ENCODE results near the gene PES1. TPM values are rescaled to one million over a fixed set of nuclear protein-coding genes. Genes with fewer than 3 reads are reported as not detected.
"Not testable (repeated sequence)": the region's sequence is repeated elsewhere in the genome, so short reads cannot be mapped to it uniquely, and the experiment has no call there.

PES1 gene
- total RNA-seq, 4 donors from 2014 or later: 45.3 to 67.0 (median 58.4) TPM

DNA sequence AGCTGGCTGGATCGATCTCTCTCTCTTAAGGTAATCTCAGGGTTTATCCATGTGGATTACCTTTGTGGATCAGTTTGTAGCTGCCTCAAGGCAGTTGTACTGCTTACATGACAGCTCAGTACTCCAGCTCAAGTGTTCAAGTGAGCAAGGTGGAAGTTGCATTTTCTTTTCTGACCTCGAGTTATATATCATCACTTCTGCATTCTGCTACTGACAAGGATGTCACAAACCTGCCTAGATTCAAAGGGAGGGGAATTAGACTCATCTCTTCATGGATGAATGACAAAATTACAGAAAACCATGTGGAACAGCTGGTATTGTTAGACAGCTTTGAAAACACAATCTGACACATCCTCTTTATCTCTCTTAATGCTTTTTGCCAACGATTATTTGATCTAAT lies 9.2 kb upstream of the PES1 start:
- Histone ChIP-seq H3K36me3 (no peaks in the 10 kb centered on the region), H3K27me3 (no peaks in the 10 kb centered on the region), H3K9me3 (no peaks in the 10 kb centered on the region), H3K27ac (no peak overlapping the region), H3K4me1 (peaks cover 0 to 8% (median 4%) of the 10 kb centered on the region in 3 donors), H3K4me3 (no peak overlapping the region)
- WGBS, 2 donors: 37 to 51% methylated on average over 3 of the region's 3 CpGs
- DNase-seq: no peak
- intact Hi-C loops (cut with DNase I): no loop called here
- TF ChIP-seq POLR2A (IDR thresholded peaks at IDR 0.05): no peak
- TF ChIP-seq, protein P1, sequence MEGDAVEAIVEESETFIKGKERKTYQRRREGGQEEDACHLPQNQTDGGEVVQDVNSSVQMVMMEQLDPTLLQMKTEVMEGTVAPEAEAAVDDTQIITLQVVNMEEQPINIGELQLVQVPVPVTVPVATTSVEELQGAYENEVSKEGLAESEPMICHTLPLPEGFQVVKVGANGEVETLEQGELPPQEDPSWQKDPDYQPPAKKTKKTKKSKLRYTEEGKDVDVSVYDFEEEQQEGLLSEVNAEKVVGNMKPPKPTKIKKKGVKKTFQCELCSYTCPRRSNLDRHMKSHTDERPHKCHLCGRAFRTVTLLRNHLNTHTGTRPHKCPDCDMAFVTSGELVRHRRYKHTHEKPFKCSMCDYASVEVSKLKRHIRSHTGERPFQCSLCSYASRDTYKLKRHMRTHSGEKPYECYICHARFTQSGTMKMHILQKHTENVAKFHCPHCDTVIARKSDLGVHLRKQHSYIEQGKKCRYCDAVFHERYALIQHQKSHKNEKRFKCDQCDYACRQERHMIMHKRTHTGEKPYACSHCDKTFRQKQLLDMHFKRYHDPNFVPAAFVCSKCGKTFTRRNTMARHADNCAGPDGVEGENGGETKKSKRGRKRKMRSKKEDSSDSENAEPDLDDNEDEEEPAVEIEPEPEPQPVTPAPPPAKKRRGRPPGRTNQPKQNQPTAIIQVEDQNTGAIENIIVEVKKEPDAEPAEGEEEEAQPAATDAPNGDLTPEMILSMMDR (IDR thresholded peaks at IDR 0.05): no peak

GRCh38 chr22:30598986-30599385 lies 7.3 kb upstream of the PES1 start:
- TF ChIP-seq, protein P1 (IDR thresholded peaks at IDR 0.05): no peak
- no peak for TF ChIP-seq POLR2A (IDR thresholded peaks at IDR 0.05)
- WGBS, 2 donors: 81 to 84% methylated on average over 3 of the region's 3 CpGs

DNA sequence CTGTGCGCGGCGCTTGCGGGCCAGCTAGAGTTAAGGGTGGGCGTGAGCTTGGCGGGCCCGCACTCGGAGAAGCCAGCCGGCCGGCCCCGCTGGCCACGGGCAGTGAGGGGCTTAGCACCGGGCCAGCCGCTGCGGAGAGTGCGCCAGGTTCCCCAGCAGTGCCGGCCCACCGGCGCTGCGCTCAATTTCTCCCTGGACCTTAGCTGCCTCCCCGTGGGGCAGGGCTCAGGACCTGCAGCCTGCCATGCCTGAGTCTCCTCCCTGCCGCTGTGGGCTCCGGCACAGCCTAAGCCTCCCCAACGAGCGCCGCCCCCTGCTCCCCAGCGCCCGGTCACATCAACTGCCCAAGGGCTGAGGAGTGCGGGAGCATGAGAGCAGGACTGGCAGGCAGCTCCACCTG lies 5.2 kb upstream of the PES1 start:
- TF ChIP-seq, protein P1 (IDR thresholded peaks at IDR 0.05): no peak
- intact Hi-C loops (cut with DNase I): no loop called here
- Histone ChIP-seq H3K27ac (no peak overlapping the region), H3K4me1 (peaks cover 0 to 7% (median 5%) of the 10 kb centered on the region in 3 donors), H3K9me3 (no peaks in the 10 kb centered on the region), H3K4me3 (no peak overlapping the region), H3K27me3 (peaks cover 0 to 7% (median 0%) of the 10 kb centered on the region in 4 donors), H3K36me3 (no peaks in the 10 kb centered on the region)
- no peak for DNase-seq
- 90% methylated on average over 7 of the region's 29 CpGs; no CpG with 5 or more reads in 1 of the 2 donors for WGBS, 2 donors

More at GRCh38 chr22:30598986-30599385, 7.3 kb upstream of the PES1 start:
- intact Hi-C loops (cut with DNase I): no loop called here
- H3K9me3 ChIP-seq: no peaks in the 10 kb centered on the region
- H3K4me3 ChIP-seq: no peak overlapping the region
- H3K27ac ChIP-seq: no peak overlapping the region
- no peaks in the 10 kb centered on the region for H3K4me1 ChIP-seq
- DNase-seq: no peak
- H3K36me3 ChIP-seq: no peaks in the 10 kb centered on the region
- no peaks in the 10 kb centered on the region for H3K27me3 ChIP-seq

DNA sequence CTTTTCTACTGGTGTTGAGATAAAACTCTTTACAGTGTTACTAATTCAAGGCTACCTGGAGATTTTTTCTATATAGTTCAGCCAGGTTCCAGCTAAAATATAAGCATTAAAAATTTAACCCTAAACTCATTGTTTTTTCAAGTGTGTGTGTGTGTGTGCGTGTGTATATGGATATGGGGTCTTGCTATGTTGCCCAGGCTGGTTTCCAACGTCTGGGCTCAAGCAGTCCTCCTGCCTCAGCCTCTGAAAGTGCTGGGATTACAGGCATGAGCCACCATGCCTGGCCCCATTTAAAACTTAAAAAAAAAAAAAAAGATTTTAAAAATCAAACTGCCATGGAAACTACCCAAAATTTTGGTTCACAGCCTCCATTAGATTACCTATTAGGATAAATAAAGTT lies 4.5 kb upstream of the PES1 start:
- intact Hi-C loops (cut with DNase I): no loop called here
- 41 to 57% methylated on average over 2 of the region's 2 CpGs for WGBS, 2 donors
- no peak for DNase-seq
- H3K36me3 ChIP-seq: no peaks in the 10 kb centered on the region
- peaks cover 0 to 9% (median 5%) of the 10 kb centered on the region in 3 donors for H3K4me1 ChIP-seq
- H3K9me3 ChIP-seq: no peaks in the 10 kb centered on the region
- H3K27me3 ChIP-seq: peaks cover 0 to 7% (median 0%) of the 10 kb centered on the region in 4 donors
- TF ChIP-seq, protein P1 (IDR thresholded peaks at IDR 0.05): no peak
- no peak for TF ChIP-seq POLR2A (IDR thresholded peaks at IDR 0.05)
- H3K4me3 ChIP-seq: no peak overlapping the region
- H3K27ac ChIP-seq: no peak overlapping the region

GRCh38 chr22:30592360-30592713 lies 627 bp upstream of the PES1 start:
- intact Hi-C loops (cut with DNase I); H3K27me3 ChIP-seq; H3K9me3 ChIP-seq; DNase-seq: not testable (repeated sequence)
- Histone ChIP-seq H3K4me3 (peak overlapping the region; percentile 58 to 77 (median 69)), H3K27ac (peak overlapping the region in 2 of 4 donors; percentile 86 to 88), H3K4me1 (peaks cover 0 to 29% (median 19%) of the 10 kb centered on the region in 3 donors), H3K36me3 (peaks cover 14 to 23% (median 20%) of the 10 kb centered on the region in 3 donors)
- WGBS, 2 donors: 26 to 27% methylated on average over 15 to 17 of the region's 18 CpGs

- Histone ChIP-seq H3K4me3 (peak overlapping the region; percentile 58 to 77 (median 69)), H3K4me1 (peaks cover 0 to 29% (median 19%) of the 10 kb centered on the region in 3 donors), H3K9me3 (no peaks in the 10 kb centered on the region), H3K36me3 (peaks cover 24 to 34% (median 30%) of the 10 kb centered on the region in 3 donors), H3K27me3 (peaks cover 0 to 7% (median 0%) of the 10 kb centered on the region in 4 donors), H3K27ac (peak overlapping the region; percentile 79 to 88 (median 86))
- TF ChIP-seq, protein P1 (IDR thresholded peaks at IDR 0.05): no peak
- no peak for TF ChIP-seq POLR2A (IDR thresholded peaks at IDR 0.05)
- no peak for DNase-seq
- WGBS, 2 donors: 3 to 4% methylated on average over 14 of the region's 14 CpGs
- intact Hi-C loops (cut with DNase I): no loop called here
These were observed 521 bp downstream of the PES1 start for GRCh38 chr22:30591191-30591587.

Measured in esophagus squamous epithelium (tissue), 5 donors.